HG02610 (cell line): Measurements from ENCODE around the gene KCNG2.

Experiments used
- ATAC-seq: cut with Tn5 transposase; IDR thresholded peaks from one replicate; pipeline ENCODE4 v1.9.1; 2021; ENCODE audit warnings: mild to moderate bottlenecking, moderate library complexity; ENCODE audit not compliant: unreplicated experiment

The KCNG2 gene

GRCh38 chr18:79796531-79797405 is 970 bp upstream of the KCNG2 start:
- ATAC-seq = no peak

- no peak for ATAC-seq
Measured at GRCh38 chr18:79798346-79798998, 734 bp downstream of the KCNG2 start.

GRCh38 chr18:79798999-79799370 is 1.2 kb downstream of the KCNG2 start:
- no peak for ATAC-seq

DNA sequence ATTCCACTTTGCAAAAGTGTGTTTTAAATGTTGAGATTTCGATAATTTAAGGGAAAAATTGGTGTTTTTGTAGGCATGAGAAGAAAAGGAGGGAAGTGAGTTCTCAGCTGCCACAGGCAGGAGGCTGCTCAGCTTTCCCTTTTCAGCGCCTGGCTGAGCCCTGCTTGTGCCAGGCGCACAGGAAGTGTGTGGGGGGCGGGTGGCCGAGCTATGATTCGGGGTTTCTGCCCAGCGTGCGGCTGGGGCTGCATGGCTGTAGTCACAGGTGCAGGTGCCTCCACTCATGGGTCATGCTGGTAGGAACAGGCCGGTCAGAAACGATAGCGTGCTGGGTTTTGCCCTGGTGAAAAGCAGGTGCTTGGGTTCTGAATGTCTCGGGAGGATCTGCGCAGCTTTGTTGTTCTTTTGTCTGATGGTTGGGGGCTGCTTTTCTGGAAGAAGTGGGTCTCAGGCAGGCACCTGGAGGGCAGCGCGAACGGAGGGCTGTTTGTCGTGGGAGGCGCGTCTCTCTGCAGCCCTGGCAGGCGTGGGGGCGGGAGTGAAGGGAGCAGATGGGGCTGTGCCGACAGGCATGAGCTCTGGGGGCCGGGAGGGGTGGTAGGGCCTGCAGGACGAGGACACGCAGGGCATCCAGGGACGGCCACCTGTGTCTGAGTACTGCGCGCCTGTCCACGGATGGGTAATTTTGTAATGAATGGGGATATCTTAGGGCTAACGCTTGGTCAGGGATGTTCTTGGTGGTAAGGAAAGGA is 2.1 kb downstream of the KCNG2 start:
- ATAC-seq = no peak

DNA sequence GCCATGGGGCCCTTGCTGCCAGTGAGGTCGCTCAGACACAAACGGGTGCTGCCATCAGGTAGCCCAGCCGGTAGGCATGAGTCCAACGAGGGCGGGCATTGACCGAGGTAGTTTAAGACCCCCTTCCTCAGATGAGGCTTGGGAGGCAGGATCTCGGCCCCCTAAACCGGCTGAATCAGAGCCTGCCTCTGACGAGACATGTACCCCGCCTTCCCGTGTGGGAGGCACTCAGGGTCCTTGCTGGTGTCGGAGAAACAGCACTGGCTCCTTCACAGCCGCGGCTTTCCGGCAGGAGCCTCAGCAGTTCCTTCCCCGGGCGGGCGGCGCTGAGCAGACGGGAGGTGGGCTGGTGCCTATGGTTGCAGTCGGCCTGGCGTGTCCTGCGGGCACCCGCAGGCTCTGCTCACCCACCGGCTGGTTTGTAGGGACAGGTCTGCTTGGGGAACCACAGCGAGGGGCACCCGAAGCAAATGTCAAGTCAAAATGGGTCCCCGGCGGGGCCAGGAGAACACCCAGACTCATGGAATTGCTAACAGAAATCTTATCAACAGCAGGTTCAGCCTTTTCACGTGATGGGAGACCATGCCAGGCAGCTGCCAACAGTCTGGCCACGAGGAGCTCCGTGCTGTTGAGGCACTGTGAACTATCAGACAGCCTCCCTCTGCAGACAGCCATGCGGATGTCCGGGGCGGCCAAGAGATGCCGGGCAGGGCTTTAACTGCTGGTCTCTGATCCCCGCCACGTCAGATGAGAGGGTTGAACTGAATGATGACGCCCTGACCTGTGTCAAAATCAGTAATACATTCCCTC is 2.8 kb downstream of the KCNG2 start:
- no peak for ATAC-seq

- ATAC-seq = no peak
Measured at GRCh38 chr18:79801217-79801616, 3.5 kb downstream of the KCNG2 start.

- ATAC-seq = no peak
Measured at GRCh38 chr18:79801641-79802040, 3.9 kb downstream of the KCNG2 start.

DNA sequence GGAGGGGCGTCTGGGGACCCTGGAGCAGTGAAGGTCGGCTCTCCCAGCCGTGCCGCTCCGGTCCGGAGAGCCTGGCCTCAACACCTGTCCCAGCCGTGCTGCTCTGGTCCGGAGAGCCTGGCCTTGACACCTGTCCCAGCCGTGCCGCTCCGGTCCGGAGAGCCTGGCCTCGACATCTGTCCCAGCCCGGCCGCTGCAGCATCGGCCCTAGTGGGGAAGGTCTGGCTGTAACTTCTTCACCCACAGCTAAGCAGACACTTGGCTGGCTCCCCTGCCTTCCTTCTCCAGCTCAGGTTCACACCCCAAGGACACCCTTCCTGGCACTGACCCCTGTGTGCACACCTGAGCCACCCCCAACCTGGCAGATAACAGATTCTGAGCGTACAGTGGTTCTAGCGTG is 4.6 kb downstream of the KCNG2 start:
- no peak for ATAC-seq

GRCh38 chr18:79803611-79804051 is 5.9 kb downstream of the KCNG2 start:
- ATAC-seq = no peak

DNA sequence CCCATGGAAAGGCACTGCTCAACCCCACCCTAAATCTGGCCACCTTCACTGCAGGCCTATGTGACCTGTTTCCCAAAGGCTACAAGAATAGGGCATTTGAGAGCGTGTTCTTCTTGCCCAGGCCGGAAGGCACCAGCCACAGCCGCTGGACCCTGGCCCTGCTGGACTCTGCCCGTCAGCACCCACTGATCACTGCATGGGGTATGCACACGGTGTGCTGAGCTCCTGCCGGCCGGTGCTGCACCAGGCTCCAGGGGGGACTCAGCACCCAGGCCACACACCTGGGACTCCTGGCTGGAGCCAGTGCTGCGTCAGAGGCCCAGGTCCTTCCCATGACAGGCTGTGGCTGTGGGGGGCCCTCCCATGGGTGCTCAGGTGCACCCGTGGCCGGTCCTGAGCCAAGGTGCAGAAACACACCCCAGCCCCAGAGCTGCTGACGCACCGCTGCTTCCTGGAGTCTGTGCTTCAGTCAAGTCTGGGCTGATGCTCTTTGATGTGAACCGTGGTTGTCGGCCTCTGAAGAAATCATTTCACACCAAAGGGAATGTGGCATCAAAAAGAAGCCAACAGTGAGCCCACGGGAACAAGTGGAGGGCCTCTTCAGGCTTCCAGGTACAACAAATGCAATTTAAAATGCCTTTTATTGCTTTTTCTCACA is 6.5 kb downstream of the KCNG2 start:
- no peak for ATAC-seq

GRCh38 chr18:79805211-79805887 is 7.6 kb downstream of the KCNG2 start:
- no peak for ATAC-seq

DNA sequence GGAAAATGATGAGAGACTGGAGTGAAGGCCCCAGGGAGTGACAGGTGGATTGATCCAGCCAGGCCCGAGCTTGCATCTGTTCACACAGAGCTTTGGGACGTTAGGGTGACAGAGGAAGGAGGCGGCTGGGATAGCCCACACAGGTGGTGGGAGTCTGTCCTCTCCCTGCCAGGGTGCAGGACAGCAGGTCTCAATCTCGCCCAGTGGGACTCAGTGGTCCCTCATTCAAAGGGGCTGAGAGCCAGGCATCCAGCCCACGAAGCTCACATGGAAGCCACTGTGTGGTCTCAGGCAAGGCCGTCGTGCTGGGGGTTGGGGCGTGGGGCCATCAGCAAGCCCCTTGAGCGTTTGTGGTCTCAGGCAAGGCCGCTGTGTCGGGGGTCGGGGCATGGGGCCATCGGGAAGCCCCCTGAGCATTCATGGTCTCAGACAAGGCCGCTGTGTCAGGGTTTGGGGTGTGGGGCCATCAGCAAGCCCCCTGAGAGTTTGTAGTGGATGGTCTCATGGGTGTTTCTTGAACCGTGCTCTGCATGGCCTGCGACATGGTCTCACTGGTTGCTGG is 8.3 kb downstream of the KCNG2 start:
- no peak for ATAC-seq

- ATAC-seq = no peak
Measured at GRCh38 chr18:79806976-79807841, 9.5 kb downstream of the KCNG2 start.

GRCh38 chr18:79809482-79810192 is 11.9 kb downstream of the KCNG2 start:
- no peak for ATAC-seq

DNA sequence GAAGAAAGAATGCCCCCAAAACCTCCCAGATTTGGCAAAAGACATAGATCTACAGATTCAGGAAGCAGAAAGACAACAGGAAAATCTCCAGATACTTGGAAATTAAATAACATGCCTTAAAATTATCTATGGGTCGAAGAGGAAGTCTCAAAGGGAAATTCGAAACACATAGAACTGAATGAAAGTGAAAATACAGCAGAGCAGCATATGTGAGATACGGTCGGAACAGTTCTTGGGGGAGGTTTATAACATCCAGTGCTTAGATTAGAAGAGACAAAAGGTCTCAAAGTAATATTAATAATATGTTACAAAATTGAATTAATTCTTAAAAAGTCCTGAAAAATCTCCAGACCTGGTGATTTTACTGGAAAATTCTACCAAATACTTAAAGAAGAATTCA is 14.3 kb downstream of the KCNG2 start:
- no peak for ATAC-seq

DNA sequence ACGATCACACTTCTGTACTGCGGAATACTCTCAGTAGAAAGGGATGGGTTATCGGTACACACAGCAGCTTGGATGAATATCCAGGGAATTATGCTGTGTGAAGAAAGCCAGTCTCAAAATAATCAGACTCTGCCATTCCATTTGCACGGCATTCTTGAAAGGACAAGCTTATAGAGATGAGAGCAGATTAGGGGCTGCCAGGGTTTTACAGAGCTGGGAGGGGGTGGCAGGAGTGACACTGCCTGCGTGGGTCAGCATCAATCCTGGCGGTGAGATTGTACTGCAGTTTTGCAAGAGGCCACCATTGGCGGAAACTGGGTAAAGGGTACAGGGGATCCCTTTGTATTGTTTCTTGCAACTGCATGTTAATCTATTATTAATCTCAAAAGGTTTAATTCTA is 16.6 kb downstream of the KCNG2 start:
- ATAC-seq = no peak

GRCh38 chr18:79815657-79816056 is 17.9 kb downstream of the KCNG2 start:
- no peak for ATAC-seq

DNA sequence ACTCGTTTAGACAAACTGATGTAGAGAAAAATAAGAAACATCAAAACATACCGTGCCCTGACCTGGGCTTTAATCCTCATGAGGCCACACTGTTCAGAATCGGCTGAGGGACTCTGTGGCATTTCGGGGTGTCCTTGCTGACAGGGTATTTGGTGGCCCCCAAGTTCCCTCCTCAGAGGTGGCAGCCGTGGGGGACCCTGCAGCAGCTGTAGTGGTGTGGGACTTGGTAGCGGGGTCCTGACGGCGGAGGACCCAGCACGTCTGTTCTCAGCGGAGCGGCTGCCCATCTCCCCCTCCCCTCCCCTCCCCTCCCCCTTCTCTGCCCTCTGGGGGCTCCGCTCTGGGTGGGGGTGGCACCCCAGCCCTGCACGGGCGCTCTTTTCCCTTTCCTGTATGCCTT is 18.4 kb downstream of the KCNG2 start:
- no peak for ATAC-seq
